ENCODE measurements around the gene RCAN1. TPM values are rescaled to one million over a fixed set of nuclear protein-coding genes. Genes with fewer than 3 reads are reported as not detected.

The RCAN1 gene
- total RNA-seq (2014; rRNA removed; shearing (Covaris generic)): 66.9 and 71.9 TPM in 2 replicates

- peak; percentile 96 for DNase-seq (ENCODE audit: low read depth)
Measured at GRCh38 chr21:34614628-34615486, at the start of gene RCAN1. Gene RCAN1 (minus strand): TSS chr21:34615113. CDS start chr21:34615011, 102 bp downstream.

- DNase-seq (ENCODE audit: low read depth): no peak
Measured at GRCh38 chr21:34661848-34662247, 46.9 kb upstream of the RCAN1 start.

- DNase-seq (ENCODE audit: low read depth): no peak
Measured at GRCh38 chr21:34653522-34653921, 38.6 kb upstream of the RCAN1 start.

- no peak for DNase-seq (ENCODE audit: low read depth)
Measured at GRCh38 chr21:34651642-34652041, 36.7 kb upstream of the RCAN1 start.

GRCh38 chr21:34650861-34651431 lies 36.0 kb upstream of the RCAN1 start:
- DNase-seq (ENCODE audit: low read depth): no peak

GRCh38 chr21:34649400-34649799 lies 34.5 kb upstream of the RCAN1 start:
- no peak for DNase-seq (ENCODE audit: low read depth)

- DNase-seq (ENCODE audit: low read depth): no peak
Measured at GRCh38 chr21:34648739-34649297, 33.9 kb upstream of the RCAN1 start.

GRCh38 chr21:34647555-34647954 lies 32.6 kb upstream of the RCAN1 start:
- DNase-seq (ENCODE audit: low read depth): no peak

GRCh38 chr21:34644825-34645224 lies 29.9 kb upstream of the RCAN1 start:
- no peak for DNase-seq (ENCODE audit: low read depth)

- DNase-seq (ENCODE audit: low read depth): peak; percentile 85
Measured at GRCh38 chr21:34642211-34643075, 27.5 kb upstream of the RCAN1 start.

- DNase-seq (ENCODE audit: low read depth): peak; percentile 93
Measured at GRCh38 chr21:34640858-34641257, 25.9 kb upstream of the RCAN1 start.

- DNase-seq (ENCODE audit: low read depth): peak; percentile 49
Measured at GRCh38 chr21:34639882-34640788, 25.2 kb upstream of the RCAN1 start.

- no peak for DNase-seq (ENCODE audit: low read depth)
Measured at GRCh38 chr21:34639250-34639649, 24.3 kb upstream of the RCAN1 start.

GRCh38 chr21:34636961-34637360 lies 22.0 kb upstream of the RCAN1 start:
- DNase-seq (ENCODE audit: low read depth): no peak

- DNase-seq (ENCODE audit: low read depth): peak; percentile 30
Measured at GRCh38 chr21:34635307-34635706, 20.4 kb upstream of the RCAN1 start.

GRCh38 chr21:34632498-34632897 lies 17.6 kb upstream of the RCAN1 start:
- no peak for DNase-seq (ENCODE audit: low read depth)

GRCh38 chr21:34630536-34631143 lies 15.7 kb upstream of the RCAN1 start:
- peak; percentile 62 for DNase-seq (ENCODE audit: low read depth)

GRCh38 chr21:34626131-34626530 lies 11.2 kb upstream of the RCAN1 start:
- DNase-seq (ENCODE audit: low read depth): no peak

- DNase-seq (ENCODE audit: low read depth): no peak
Measured at GRCh38 chr21:34625030-34625593, 10.2 kb upstream of the RCAN1 start.

GRCh38 chr21:34623516-34623915 lies 8.6 kb upstream of the RCAN1 start:
- DNase-seq (ENCODE audit: low read depth): no peak

All from Daoy (cell line).